Measurements from ENCODE around the gene ATP5F1C.
"Not testable (repeated sequence)": the region's sequence is repeated elsewhere in the genome, so short reads cannot be mapped to it uniquely, and the experiment has no call there.

Gene ATP5F1C

DNA sequence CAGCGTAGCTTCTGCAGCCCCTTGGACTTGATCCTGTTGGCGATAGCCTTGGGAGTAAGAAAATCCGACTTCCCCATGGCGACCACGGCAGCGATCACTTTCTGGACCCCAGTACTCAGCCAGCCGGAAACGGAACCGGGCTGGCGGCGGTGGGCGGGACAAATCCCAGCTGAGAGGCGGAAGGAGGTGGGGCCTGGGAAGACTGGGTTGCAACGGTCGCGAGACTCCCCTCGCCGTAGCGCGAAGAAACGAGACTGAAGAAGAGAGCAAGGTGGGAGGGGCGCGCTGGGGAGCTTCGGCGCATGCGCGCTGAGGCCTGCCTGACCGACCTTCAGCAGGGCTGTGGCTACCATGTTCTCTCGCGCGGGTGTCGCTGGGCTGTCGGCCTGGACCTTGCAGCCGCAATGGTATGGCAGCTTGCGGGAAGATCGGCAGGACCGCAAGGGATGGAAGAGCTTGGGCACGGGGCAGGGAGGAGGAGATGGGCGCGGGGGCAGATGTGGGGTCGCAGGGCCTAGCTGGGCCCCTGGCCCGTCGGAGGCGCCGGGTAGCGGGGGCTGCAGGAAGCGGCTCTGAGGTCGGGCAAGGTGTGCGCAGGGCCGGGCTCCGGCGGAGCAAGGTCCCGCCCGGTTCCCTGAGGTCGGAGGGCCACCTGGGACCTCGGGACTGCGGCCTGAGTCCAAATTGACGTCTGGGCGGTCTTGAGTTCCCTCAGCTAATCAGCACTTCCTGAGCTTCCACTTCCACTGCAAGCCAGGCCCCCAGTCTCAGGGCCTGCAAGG lies at the start of gene ATP5F1C, which contains the start of gene KIN:
TSS of gene ATP5F1C (plus strand) at position 321 of the 782 bp plus-strand sequence. CDS start at position 352, 31 bp downstream.
TSS of gene KIN (minus strand) at position 137 of the 782 bp plus-strand sequence. CDS start at position 77, 60 bp downstream.
- DNase-seq = peak; percentile 98

DNA sequence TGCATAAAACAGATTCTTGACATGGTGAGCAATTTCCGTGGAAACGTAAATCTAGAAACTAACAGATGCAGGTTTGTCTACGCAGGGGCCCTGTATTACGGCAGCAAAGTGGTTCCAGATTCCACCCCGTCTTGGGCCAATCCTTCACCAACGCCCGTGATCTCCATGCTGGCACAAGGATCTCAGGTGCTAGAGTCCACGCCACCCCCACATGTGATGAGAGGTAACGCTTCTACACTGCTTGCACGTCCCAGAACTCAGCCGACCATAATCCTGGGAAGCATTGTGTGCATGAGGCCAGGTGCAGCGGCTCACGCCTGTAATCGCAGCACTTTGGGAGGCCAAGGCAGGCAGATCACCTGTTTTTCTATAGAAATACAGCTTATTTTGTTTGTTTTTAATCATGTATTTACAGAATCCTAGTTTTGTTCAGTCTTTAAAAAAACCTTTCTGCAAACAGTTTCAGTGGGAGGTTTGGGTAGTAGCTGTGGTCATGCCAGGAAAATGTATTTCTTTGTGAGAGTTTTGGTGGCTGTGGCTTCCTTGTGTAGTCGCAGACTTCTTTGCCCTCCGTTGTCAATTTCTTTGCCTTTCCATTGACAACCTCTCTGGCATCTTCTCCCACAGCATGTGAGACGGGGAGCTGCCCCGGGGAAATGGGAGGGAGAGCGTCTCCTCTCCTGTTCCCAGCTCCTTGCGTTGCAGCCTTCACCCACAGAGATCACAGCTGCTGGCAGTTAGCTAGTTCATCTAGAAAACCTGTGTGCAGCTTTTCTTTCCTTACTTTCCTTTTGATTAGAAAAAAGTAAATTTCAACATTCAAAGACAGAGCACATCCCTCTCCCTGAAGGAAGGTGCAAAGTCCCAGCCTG lies 49.2 kb upstream of the ATP5F1C start:
- DNase-seq = no peak

DNA sequence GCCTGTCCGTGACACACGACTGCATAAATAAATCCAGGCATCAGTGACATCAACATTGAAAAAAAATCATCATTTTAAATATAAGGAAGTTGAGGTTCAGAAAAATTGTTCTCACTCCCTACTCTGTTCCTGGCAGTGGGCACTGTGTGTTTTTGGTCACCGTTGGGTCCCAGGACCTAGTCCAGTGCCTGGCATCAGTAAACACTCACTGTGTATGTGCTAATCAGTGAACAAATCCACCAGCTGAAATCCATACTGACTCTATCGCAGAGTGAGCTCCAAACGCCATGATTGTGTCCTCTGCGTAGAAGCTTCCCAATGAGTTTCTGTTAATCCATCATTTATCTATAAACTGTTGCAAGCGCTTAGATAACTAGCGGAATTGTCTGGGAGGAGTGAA lies 43.7 kb upstream of the ATP5F1C start:
- DNase-seq = no peak

DNA sequence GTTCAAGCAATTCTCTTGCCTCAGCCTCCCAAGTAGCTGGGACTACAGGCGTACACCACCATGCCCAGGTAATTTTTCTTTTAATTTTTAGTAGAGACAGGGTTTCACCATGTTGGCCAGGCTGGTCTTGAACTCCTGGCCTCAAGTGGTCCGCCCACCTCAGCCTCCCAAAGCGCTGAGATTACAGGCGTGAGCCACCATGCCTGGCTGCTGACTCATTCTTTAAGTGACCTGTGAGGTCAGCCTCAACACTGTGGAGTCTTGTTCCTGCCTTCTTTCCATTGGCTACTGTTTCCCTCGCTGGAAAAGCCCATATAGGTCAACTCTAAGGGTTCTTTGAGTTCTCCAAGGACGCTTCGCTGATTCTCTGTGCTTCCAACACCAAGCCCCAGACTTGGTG lies 39.3 kb upstream of the ATP5F1C start:
- peak; percentile 59 for DNase-seq

- DNase-seq = no peak
Measured at GRCh38 chr10:7750222-7750621, 37.8 kb upstream of the ATP5F1C start.

GRCh38 chr10:7752251-7752650 lies 35.7 kb upstream of the ATP5F1C start:
- no peak for DNase-seq

DNA sequence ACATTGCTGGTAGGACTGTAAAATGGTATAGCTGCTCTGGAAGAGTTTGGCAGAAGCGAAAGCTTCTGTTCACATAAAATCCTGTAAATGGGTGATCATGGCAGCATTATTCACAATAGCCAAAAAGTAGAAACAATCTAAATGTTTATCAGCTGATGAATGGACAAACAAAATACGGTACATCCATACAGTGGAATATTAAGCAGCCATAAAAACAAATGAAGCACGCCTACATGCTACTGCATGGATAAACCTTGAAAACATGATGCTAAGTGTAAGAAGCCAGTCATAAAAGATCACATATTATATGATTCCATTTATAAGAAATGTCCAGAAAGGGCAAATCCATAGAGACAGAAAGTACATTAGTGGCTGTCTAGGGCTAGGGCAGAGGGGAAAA lies 32.9 kb upstream of the ATP5F1C start:
- no peak for DNase-seq

GRCh38 chr10:7756360-7756992 lies 31.5 kb upstream of the ATP5F1C start:
- peak; percentile 54 for DNase-seq

GRCh38 chr10:7763929-7764328 lies 24.0 kb upstream of the ATP5F1C start:
- DNase-seq = no peak

DNA sequence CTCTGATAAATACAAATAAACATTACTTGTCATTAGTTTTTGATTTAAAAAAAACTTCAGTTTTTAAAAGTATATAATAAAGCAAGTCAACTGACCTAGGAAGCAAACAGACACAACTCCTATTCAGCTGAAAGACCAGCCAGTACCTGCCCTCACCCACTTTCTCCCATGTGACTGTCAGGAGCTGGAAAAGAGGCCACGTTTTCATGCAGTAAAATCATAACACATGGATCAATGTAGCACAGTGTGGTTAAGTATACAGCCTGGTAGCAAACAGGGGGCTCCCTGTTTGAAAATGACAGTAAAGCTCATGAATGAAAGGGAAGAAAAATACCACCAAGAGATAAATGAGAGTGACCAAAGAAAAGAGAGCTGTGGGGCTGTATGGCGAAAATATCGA lies 21.7 kb upstream of the ATP5F1C start:
- no peak for DNase-seq

DNA sequence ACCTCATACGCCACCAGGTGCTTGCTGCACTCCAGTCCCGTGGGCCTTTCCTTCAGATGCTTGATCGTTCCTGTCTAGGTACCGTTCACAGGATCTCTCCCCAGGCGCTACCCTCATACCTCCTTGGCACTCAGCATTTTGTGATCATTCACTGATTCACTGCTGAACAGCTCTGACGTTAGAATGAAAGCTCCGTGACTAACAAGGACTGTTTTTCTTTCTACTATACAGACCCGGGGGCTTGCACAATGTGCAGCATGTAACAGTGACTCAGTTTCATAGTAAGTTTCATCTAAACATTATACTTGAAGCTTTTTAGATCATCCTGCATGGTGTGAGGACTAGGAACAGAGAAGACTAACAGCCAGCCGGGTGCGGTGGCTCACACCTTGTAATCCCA lies 20.8 kb upstream of the ATP5F1C start:
- no peak for DNase-seq

DNA sequence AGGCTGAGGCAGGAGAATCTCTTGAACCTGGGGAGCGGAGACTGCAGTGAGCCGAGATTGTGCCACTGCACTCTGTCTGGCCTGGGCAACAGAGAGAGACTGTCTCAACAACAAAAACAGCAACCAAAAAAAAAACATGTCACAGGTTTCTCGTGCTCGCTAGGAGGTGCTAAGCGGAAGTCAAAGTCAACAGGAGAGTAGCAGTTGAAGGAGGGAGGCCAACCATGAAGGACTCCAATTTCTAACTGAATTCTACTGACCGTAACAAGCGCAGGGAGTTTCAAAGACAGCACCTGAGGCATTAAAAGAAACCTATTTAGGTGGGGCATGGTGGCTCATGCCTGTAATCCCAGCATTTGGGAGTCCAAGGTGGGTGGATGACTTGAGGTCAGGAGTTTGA lies 19.6 kb upstream of the ATP5F1C start:
- no peak for DNase-seq

GRCh38 chr10:7773845-7774801 lies 13.9 kb upstream of the ATP5F1C start:
- DNase-seq = no peak

- DNase-seq = no peak
Measured at GRCh38 chr10:7776777-7777176, 11.2 kb upstream of the ATP5F1C start.

GRCh38 chr10:7782194-7782593 lies 5.8 kb upstream of the ATP5F1C start:
- not testable (repeated sequence) for DNase-seq

DNA sequence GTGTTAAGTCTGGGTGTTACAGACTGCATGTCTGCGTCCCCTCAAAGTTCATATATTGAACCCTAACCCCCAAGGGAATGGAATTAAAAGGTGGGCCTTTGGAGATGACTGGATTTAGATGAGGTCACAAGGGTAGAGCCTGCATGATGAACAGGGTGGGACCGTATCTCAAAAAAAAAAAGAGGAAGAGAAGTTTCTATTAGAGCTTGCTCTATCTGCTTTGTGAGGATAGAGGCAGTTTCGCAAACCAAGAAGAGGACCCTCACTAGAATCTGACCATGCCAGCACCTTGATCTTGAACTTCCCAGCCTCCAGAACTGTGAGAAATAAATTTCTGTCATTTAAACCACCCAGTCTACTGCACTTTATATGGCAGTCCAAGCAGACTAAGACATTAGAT lies 1.5 kb upstream of the ATP5F1C start:
- DNase-seq = no peak

DNA sequence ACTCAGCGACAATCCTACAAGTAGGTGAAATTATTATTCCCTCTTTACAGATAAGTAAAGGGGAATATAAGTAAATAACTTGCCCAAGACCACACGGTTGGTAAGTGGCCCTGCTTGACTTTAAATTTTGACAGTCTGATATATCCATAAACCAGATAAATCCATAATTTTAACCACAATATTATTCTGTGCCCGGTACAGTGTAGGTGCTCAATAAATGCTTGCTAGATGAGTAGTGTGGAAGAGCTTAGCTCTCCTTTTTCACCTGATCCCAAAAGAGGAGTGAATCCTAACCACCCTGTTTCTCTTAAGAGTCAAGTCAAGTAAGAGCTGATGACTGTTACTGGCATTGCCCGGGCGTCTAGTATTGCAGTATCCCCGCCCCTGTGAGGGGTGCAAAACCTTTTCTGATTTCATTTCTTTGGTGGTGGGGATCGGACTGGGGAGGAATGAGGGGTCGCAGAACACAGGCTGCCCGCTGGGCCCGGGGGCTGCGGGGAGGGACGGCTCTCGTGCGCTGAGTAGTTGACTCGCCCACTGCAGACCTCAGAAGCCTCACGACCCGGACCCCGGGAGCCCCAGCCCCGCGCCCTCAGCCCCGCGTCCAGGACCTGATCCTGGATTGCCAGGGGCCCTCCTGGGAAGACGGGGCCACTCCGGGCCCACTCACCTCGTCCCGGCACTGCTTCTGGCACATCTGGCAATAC lies 674 bp upstream of the ATP5F1C start:
- no peak for DNase-seq

DNA sequence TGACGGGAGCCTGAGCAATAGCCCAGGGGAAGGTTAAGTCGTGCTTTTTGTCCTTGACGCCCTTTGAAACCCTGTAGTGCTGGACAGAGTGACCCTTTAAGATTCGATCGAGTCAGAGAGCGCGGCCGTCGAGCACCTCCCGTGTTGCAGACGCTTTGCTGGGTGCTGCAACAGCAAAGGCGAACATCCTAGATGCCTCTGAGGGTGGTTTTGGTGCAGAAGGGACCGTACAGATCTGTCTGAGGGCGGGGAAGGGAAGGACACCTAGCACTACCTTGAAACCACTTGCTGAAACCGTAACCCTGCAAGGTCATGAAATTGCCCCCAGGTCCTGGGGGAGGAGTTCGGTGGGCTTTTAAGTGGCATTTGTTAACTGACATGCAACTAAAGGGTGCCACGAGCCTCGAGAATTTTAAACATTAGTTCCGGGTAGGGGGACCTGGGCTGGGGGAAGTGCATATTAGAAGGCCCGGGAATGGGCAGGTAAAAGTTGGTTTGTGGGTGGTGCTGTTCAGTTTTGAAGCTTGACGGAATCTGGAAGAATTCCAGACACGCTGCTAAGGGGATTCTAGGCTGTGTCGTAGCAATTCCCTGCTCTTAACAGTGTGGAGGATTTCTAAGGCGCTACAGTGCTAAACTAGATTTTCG lies 786 bp downstream of the ATP5F1C start:
- peak; percentile 69 for DNase-seq

GRCh38 chr10:7789390-7789789 lies 1.4 kb downstream of the ATP5F1C start:
- no peak for DNase-seq

GRCh38 chr10:7792541-7792940 lies 4.6 kb downstream of the ATP5F1C start:
- DNase-seq = no peak

Data from islet precursor cell (in vitro differentiated cells).